Tongue (tissue), 3 donors: Measurements from ENCODE around the gene CEP250. TPM values are rescaled to one million over a fixed set of nuclear protein-coding genes. Genes with fewer than 3 reads are reported as not detected.

ENCODE experiments used
- DNase-seq: peaks from one replicate; pipeline ENCODE4 v3.0.0-alpha.2; 2015
- small RNA-seq: library from RNA; depleted of rRNA; stranded (forward); fragments of <200 nt; gene quantifications from one replicate; pipeline ENCODE3, GENCODE V24; 2014; ENCODE audit warnings: low replicate concordance
- total RNA-seq: library from RNA; depleted of rRNA; stranded (reverse); fragments of >200 nt; gene quantifications from one replicate; pipeline ENCODE4 v1.2.3, GENCODE V29; 2014

The CEP250 gene
- total RNA-seq, 1 donor from 2014 or later, result 37.1 TPM

GRCh38 chr20:35561671-35562070 is 106.3 kb downstream of the CEP250 start:
- no peak for DNase-seq

DNA sequence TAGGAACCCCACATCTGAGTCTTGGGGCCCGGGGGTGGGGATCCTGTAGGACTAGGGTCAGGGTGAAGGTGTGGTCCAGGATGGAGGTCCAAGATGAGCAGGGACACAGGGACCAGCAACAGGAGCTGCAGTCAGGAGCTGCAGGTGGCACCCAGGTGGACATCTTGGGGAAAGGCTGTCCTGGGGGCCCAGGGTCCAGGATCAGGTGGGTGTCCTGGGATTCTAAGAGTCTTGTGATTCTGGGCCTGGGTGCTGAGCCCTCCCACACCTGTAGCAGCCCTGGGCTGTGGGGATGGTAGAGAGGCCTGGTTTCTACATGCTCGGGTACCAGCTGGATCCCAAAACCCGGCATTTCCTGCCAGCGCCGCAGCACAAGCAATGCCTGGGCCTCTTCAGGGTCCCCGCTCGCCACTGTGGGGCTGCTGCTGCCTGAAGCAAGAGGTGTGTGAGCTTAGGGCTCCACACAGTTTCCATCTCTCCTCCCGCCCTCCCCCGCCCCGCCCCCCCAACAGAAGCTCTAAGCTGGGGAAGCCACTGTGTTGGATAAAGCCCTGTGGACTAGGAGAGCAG is 107.2 kb downstream of the CEP250 start:
- no peak for DNase-seq

DNA sequence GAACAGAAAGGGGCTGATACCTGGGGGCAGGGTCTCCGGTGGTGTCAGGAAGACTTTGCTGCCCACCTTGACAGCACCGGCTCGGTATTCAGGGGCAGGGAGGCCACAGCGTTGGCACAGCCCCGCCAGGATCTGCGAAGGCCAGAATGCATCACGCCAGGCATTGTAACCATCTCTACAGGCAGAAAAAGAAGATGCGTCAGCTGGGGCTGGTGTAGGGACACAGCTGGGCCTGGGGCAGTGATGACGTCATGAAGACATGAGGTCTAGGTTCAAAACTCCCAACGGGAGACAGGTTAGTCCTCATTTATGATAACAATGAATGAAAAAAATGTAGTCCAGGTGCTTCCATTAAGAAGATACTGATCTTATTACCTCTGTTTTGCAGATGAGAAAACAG is 108.4 kb downstream of the CEP250 start:
- DNase-seq, result no peak

DNA sequence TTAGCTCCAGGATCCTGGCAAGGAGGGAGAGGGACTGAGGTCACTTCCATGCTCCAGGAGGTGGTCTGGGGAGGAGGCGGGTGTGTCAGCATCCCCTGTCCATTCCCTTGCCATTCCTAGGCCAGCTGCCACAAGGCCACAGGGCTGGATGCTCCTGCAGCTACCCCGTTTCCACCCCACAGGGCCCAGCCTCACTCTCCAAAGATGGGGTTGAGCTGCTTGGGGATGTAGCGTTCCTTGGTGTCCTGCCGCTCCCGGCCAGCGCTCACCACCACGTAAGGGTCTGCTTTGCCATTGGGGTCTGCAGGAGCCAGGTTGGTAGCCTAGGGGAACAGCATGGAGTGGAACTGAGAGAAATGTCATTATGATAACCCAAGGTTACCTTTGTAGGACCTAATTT is 109.5 kb downstream of the CEP250 start:
- DNase-seq, result no peak

- DNase-seq, result no peak
These were observed 113.2 kb downstream of the CEP250 start for GRCh38 chr20:35568645-35569044.

Small RNA genes within 50 kb of the gene (small RNA-seq; reads per million reads assigned to genes)
- 0.05 reads per million for gene MIR1289-1

Other genes starting within 250 kb of the CEP250 start
- gene MMP24, start 228.9 kb upstream of the CEP250 start, total RNA-seq, result 0.10 TPM
- gene MMP24OS, start 177.5 kb upstream of the CEP250 start, total RNA-seq, result 7.6 TPM
- 42.5 TPM for gene EIF6, start 170.8 kb upstream of the CEP250 start, total RNA-seq
- gene FAM83C, start 163.2 kb upstream of the CEP250 start, total RNA-seq, result 2.2 TPM
- 58.6 TPM for gene UQCC1, start 43.6 kb upstream of the CEP250 start, total RNA-seq
- gene GDF5, start 17.4 kb upstream of the CEP250 start, total RNA-seq, result 0.92 TPM
- gene C20orf173, start 74.1 kb downstream of the CEP250 start, total RNA-seq, result not detected
- 202 TPM for gene ERGIC3, start 86.5 kb downstream of the CEP250 start, total RNA-seq
- gene SPAG4, start 160.2 kb downstream of the CEP250 start, total RNA-seq, result not detected
- gene CPNE1, start 209.3 kb downstream of the CEP250 start, total RNA-seq, result 91.0 TPM
- gene RBM12, start 209.3 kb downstream of the CEP250 start, total RNA-seq, result 52.1 TPM
- gene NFS1, start 243.8 kb downstream of the CEP250 start, total RNA-seq, result 33.3 TPM
- gene ROMO1, start 243.8 kb downstream of the CEP250 start, total RNA-seq, result 96.8 TPM